Neural progenitor cell (in vitro differentiated cells): ENCODE measurements around the gene KDM5D.

Source experiments
- EZH2 ChIP-seq: fragments of 200-600 bp; sonication (generic); IDR thresholded peaks from 2 replicates; pipeline ENCODE4 v1.6.1; 2017; ENCODE audit warnings: antibody characterized with exemption, mild to moderate bottlenecking, moderate library complexity
- EZH2phosphoT487 ChIP-seq: fragments of 200-600 bp; sonication (generic); IDR thresholded peaks from 2 replicates; pipeline ENCODE4 v1.6.1; 2017; ENCODE audit warnings: antibody characterized with exemption
- TF ChIP-seq, protein P1 (sequence below): fragments of 200-600 bp; sonication (generic); IDR thresholded peaks from 2 replicates; pipeline ENCODE4 v1.5.1; 2017; ENCODE audit warnings: antibody characterized with exemption, mild to moderate bottlenecking

DNA sequence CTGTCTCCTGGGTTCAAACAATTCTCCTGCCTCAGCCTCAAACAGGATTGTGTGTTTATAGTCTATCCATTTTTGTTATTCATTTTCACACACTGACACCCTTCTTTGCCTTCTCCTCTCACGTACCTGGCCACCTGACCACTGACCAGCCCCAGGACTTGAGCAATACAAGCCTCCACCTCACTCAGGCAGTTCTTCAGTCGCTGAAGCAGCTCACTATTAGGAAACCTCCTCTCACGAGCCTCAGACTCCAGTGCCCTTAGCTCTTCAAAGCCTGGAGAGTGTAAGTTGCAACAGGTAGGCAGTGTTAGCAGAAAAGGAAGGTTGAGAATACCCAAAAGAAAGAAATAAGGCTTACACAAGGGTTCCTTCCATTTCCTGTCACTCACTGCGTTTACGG lies 29.3 kb downstream of the KDM5D start:
- TF ChIP-seq EZH2phosphoT487 (no peak), EZH2 (no peak)
- TF ChIP-seq, protein P1, sequence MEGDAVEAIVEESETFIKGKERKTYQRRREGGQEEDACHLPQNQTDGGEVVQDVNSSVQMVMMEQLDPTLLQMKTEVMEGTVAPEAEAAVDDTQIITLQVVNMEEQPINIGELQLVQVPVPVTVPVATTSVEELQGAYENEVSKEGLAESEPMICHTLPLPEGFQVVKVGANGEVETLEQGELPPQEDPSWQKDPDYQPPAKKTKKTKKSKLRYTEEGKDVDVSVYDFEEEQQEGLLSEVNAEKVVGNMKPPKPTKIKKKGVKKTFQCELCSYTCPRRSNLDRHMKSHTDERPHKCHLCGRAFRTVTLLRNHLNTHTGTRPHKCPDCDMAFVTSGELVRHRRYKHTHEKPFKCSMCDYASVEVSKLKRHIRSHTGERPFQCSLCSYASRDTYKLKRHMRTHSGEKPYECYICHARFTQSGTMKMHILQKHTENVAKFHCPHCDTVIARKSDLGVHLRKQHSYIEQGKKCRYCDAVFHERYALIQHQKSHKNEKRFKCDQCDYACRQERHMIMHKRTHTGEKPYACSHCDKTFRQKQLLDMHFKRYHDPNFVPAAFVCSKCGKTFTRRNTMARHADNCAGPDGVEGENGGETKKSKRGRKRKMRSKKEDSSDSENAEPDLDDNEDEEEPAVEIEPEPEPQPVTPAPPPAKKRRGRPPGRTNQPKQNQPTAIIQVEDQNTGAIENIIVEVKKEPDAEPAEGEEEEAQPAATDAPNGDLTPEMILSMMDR, result no peak
